Lower leg skin (tissue), 4 donors: Measurements from ENCODE around the gene RRP1B. TPM values are rescaled to one million over a fixed set of nuclear protein-coding genes. Genes with fewer than 3 reads are reported as not detected.

Experiments
- DNase-seq, 2 donors: peaks; one replicate each; pipeline ENCODE4 v3.0.0-alpha.2; 2019; ENCODE audit warnings: low spot score in 2 of 2
- H3K4me3 ChIP-seq: fragments of 200-600 bp; sonication (generic); 2 replicates; pipeline ENCODE4 v1.5.1; 2017; ENCODE audit warnings: mild to moderate bottlenecking, low read depth; ENCODE audit not compliant: poor library complexity, severe bottlenecking
- POLR2A ChIP-seq, 2 donors: fragments of 450-650 bp; IDR thresholded peaks; one replicate each; pipeline ENCODE4 v1.6.1; 2016 to 2017; ENCODE audit warnings: antibody characterized with exemption in 2 of 2, mild to moderate bottlenecking in 1 of 2, moderate library complexity in 1 of 2
- WGBS, 2 donors: methylation state at CpG; one replicate each; pipeline ENCODE4 v1.1.5; 2018; 5-methylcytosine and 5-hydroxymethylcytosine counted together
- intact Hi-C: fragments of 100-400 bp; cut with DNase I; formaldehyde crosslinking; loops from one replicate; pipeline ENCODE4 v1.15.0; 2023; ENCODE audit warnings: low total_unique reads
- total RNA-seq, 4 donors: library from RNA; depleted of rRNA; stranded (reverse); fragments of >200 nt; gene quantifications; one replicate each; pipeline ENCODE4 v1.1.0, GENCODE V29; 2016
- TF ChIP-seq, protein P1 (sequence below), 3 donors: fragments of 450-650 bp; IDR thresholded peaks; one replicate each; pipeline ENCODE4 v1.5.1; 2016; ENCODE audit warnings: antibody characterized with exemption in 3 of 3, mild to moderate bottlenecking in 3 of 3, moderate library complexity in 2 of 3

RRP1B gene
- total RNA-seq, 4 donors from 2014 or later: 15.4 to 22.2 (median 19.5) TPM

DNA sequence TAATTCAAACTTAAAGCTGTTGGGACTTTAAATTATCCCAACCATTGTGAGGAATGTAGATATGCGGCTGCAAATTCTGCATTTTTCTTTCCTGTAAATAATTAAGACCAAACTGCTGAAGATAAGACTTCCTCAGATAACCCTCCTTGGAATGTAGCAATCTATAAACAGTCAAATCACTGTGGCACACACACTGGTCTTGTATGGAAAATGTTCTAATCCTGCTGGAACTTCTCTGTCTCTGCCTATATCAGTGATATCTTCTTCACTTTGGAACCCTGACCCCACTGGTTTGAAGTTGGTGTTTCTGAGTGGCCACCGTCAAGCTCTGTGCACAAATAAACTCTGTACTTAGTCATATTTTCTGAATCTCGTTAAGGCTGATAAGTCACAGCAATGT is 33.0 kb upstream of the RRP1B start:
- 66 to 69% methylated on average over 3 of the region's 3 CpGs for WGBS, 2 donors
- DNase-seq: no peak
- TF ChIP-seq POLR2A (IDR thresholded peaks at IDR 0.05): no peak
- TF ChIP-seq, protein P1, sequence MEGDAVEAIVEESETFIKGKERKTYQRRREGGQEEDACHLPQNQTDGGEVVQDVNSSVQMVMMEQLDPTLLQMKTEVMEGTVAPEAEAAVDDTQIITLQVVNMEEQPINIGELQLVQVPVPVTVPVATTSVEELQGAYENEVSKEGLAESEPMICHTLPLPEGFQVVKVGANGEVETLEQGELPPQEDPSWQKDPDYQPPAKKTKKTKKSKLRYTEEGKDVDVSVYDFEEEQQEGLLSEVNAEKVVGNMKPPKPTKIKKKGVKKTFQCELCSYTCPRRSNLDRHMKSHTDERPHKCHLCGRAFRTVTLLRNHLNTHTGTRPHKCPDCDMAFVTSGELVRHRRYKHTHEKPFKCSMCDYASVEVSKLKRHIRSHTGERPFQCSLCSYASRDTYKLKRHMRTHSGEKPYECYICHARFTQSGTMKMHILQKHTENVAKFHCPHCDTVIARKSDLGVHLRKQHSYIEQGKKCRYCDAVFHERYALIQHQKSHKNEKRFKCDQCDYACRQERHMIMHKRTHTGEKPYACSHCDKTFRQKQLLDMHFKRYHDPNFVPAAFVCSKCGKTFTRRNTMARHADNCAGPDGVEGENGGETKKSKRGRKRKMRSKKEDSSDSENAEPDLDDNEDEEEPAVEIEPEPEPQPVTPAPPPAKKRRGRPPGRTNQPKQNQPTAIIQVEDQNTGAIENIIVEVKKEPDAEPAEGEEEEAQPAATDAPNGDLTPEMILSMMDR (IDR thresholded peaks at IDR 0.05): no peak
- H3K4me3 ChIP-seq: no peak overlapping the region
- intact Hi-C loops: no loop called here

DNA sequence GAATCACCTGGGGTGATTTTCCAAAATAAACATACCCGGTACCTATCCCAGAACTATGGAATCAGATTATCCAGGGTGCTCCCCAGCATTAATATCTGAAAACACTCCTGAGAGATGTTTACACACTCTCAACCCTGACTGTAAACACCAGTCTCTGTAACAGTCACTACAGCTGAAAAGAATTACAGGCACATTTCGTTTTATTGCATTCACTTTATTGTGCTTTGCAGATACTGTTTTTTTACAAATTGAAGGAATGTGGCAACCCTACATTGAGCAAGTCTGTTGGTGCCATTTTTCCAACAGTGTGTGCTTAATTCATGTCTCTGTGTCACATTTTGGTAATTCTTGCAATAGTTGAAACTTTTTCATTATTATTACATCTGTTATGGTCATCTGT is 31.8 kb upstream of the RRP1B start:
- intact Hi-C loops: no loop called here
- WGBS, 2 donors: 49 to 62% methylated on average over 2 of the region's 2 CpGs
- TF ChIP-seq, protein P1 (IDR thresholded peaks at IDR 0.05): no peak
- no peak for TF ChIP-seq POLR2A (IDR thresholded peaks at IDR 0.05)
- no peak overlapping the region for H3K4me3 ChIP-seq
- no peak for DNase-seq

DNA sequence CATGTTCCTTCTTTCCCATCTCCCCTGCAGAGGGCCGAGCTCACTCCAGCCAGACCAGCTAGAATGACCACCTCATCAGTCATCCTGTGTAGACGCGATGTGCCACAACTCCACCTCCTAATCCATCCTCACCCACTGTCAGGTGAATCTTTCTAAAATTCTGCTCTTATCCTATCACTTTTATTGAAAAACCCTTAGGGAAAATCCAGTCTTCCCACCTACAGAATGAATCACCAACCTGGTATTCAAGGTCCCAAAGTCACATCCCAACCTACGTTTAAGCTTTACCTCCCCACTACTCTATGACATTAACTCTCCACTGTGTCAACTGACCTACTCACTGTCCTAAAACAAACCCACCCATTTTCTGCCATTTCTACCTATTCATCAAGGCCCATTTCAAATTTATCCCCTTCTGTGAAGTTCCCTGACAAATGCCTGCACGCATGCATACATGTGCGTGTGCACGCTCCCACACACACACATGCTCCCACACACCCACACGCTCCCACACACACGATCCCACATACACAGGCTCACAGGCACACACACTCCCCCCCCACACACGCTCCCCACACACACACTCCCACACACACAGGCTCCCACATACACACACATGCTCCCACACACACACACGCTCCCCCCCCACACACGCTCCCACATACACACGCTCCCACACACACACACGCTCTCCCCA is 27.8 kb upstream of the RRP1B start:
- 90 to 92% methylated on average over 14 of the region's 14 CpGs for WGBS, 2 donors
- intact Hi-C loops: no loop called here
- DNase-seq: no peak
- TF ChIP-seq, protein P1 (IDR thresholded peaks at IDR 0.05): no peak
- TF ChIP-seq POLR2A (IDR thresholded peaks at IDR 0.05): no peak
- no peak overlapping the region for H3K4me3 ChIP-seq

DNA sequence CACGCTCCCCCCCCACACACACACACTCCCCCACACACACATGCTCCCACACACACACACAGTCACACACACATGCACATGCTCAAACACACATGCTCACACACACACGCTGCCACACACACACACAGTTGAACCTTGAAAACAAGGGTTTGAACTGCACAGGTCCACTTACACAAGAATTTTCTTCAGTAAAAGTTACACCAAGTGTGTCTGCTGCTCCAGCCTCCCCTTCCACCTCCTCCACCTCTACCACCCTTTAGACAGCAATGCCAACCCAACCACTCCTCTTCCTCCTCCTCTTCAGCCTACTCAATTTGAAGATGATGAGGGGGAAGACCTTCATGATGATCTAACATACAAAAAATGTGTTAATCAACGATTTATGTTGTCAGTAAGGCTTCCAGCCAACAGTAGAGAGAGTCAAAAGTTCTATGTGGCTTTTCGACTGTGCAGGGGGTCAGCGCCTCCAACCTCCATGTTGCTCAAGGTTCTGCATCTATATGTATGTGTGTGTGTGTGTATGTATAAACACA is 26.9 kb upstream of the RRP1B start:
- no peak for DNase-seq
- intact Hi-C loops: no loop called here
- WGBS, 2 donors: 80 to 82% methylated on average over 5 of the region's 5 CpGs
- TF ChIP-seq POLR2A (IDR thresholded peaks at IDR 0.05): no peak
- TF ChIP-seq, protein P1 (IDR thresholded peaks at IDR 0.05): no peak
- H3K4me3 ChIP-seq: no peak overlapping the region

DNA sequence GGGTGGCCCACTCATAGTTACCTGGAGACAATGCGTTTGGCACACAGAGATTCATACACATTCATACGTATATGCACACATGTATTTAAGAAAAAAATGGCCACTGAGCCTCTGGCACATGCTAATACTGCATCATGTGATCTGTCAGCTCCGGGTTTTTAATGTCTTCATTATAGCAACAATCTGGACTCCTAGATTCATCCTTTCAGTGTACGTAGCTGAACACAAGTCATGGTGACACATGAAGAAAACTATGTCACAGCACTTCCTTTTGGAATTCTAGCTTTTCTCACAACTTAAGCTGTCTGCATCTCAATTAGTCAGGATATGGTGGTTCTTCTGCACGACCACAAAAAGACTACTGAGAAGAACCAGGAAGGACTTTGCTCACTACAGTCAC is 24.7 kb upstream of the RRP1B start:
- H3K4me3 ChIP-seq: no peak overlapping the region
- no peak for TF ChIP-seq POLR2A (IDR thresholded peaks at IDR 0.05)
- TF ChIP-seq, protein P1 (IDR thresholded peaks at IDR 0.05): no peak
- intact Hi-C loops: no loop called here
- 73 to 77% methylated on average over 5 of the region's 5 CpGs for whole genome bisulfite sequencing, 2 donors
- no peak for DNase-seq

DNA sequence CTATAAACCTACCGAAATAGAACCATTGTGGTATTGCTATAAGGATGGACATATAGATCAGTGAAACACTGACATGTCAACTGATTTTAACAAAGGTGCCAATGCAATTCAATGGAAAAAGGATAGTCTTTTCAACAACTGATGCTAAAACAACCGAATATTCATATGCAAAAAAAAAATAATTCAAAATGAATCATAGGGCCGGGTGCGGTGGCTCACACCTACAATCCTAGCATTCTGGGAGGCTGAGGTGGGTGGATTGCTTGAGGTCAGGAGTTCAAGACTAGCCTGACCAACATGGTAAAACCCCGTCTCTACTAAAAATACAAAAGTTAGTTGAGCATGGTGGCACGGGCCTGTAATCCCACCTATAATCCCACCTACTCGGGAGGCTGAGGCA is 23.9 kb upstream of the RRP1B start:
- no peak for TF ChIP-seq POLR2A (IDR thresholded peaks at IDR 0.05)
- TF ChIP-seq, protein P1 (IDR thresholded peaks at IDR 0.05): no peak
- H3K4me3 ChIP-seq: no peak overlapping the region
- WGBS, 2 donors: 95 to 96% methylated on average over 7 of the region's 7 CpGs
- intact Hi-C loops: no loop called here
- no peak for DNase-seq
